Astrocyte of the cerebellum (primary cell): ENCODE data around the gene HORMAD2.

Experiments used
- DNase-seq: peaks from one replicate; pipeline ENCODE4 v3.0.0-alpha.2; 2011; ENCODE audit warnings: low read depth
- H3K4me3 ChIP-seq: 2 replicates; pipeline ENCODE4 v1.5.1; 2011; ENCODE audit warnings: mild to moderate bottlenecking, low read depth, low read length, moderate library complexity
- CTCF ChIP-seq: IDR thresholded peaks from 2 replicates; pipeline ENCODE4 v1.5.1; 2012; ENCODE audit warnings: low read length, low read depth, moderate library complexity, mild to moderate bottlenecking; ENCODE audit errors: missing control alignments
- in situ Hi-C: cut with HindIII; loops from 2 replicates; pipeline ENCODE4 v1.10.0; 2017; ENCODE audit warnings: low sequenced_read_pairs

Gene HORMAD2

GRCh38 chr22:30167296-30167695 is 87.0 kb downstream of the HORMAD2 start:
- no peak for DNase-seq
- TF ChIP-seq CTCF: no peak
- in situ Hi-C loops: no loop called here
- H3K4me3 ChIP-seq: no peak overlapping the region

- no peak for DNase-seq
- no peak overlapping the region for H3K4me3 ChIP-seq
- in situ Hi-C loops: no loop called here
- no peak for TF ChIP-seq CTCF
Measured at GRCh38 chr22:30167734-30168133, 87.5 kb downstream of the HORMAD2 start.

- DNase-seq: no peak
- in situ Hi-C loops: no loop called here
- TF ChIP-seq CTCF: no peak
- no peak overlapping the region for H3K4me3 ChIP-seq
Measured at GRCh38 chr22:30169002-30169401, 88.7 kb downstream of the HORMAD2 start.

- no peak for DNase-seq
Measured at GRCh38 chr22:30170129-30170528, 89.9 kb downstream of the HORMAD2 start.

GRCh38 chr22:30171008-30171407 is 90.7 kb downstream of the HORMAD2 start:
- no peak overlapping the region for H3K4me3 ChIP-seq
- TF ChIP-seq CTCF: no peak
- no peak for DNase-seq
- in situ Hi-C loops: no loop called here

More at GRCh38 chr22:30170129-30170528, 89.9 kb downstream of the HORMAD2 start:
- no peak overlapping the region for H3K4me3 ChIP-seq
- TF ChIP-seq CTCF: no peak
- in situ Hi-C loops: no loop called here

GRCh38 chr22:30175690-30176288 is 95.5 kb downstream of the HORMAD2 start:
- TF ChIP-seq CTCF: no peak
- H3K4me3 ChIP-seq: no peak overlapping the region
- no peak for DNase-seq
- in situ Hi-C loops: no loop called here
